Tibial nerve (tissue), 4 donors: ENCODE results near the gene MTFR1L. TPM values are rescaled to one million over a fixed set of nuclear protein-coding genes. Genes with fewer than 3 reads are reported as not detected.
A peak's percentile ranks its signal among the peaks of the same experiment; 100 is the strongest.

ENCODE experiments used
- DNase-seq, 2 donors: peaks; one replicate each; pipeline ENCODE4 v3.0.0-alpha.2; 2019; ENCODE audit warnings: low spot score in 2 of 2
- H3K27ac ChIP-seq, 4 donors: fragments of 200-600 bp; sonication (generic) in 3 of 4; one replicate each; pipeline ENCODE4 v1.5.1; 2017 to 2019; ENCODE audit warnings: mild to moderate bottlenecking in 1 of 4
- H3K27me3 ChIP-seq, 2 donors: fragments of 200-600 bp; sonication (generic) in 1 of 2; one replicate each; pipeline versions ENCODE4 v1.5.1 to v1.6.0; 2017 to 2019
- H3K36me3 ChIP-seq, 3 donors: fragments of 200-600 bp; sonication (generic); one replicate each; pipeline ENCODE4 v1.5.1; 2018 to 2019
- H3K4me1 ChIP-seq, 4 donors: fragments of 200-600 bp; sonication (generic) in 3 of 4; one replicate each; pipeline ENCODE4 v1.5.1; 2017 to 2019
- H3K4me3 ChIP-seq, 4 donors: fragments of 200-600 bp; sonication (generic) in 3 of 4; one replicate each; pipeline ENCODE4 v1.5.1; 2017 to 2019; ENCODE audit warnings: mild to moderate bottlenecking in 1 of 4, moderate library complexity in 1 of 4
- H3K9me3 ChIP-seq, 4 donors: fragments of 200-600 bp; sonication (generic) in 3 of 4; one replicate each; pipeline ENCODE4 v1.5.1; 2017 to 2019
- CTCF ChIP-seq, 5 experiments: fragments of 200-600 bp in 3 of 5; fragments of 450-650 bp in 2 of 5; sonication (generic) in 3 of 5; IDR thresholded peaks; one replicate each; pipeline ENCODE4 v1.5.1; 2016 to 2019; ENCODE audit warnings: antibody characterized with exemption in 5 of 5, mild to moderate bottlenecking in 3 of 5, moderate library complexity in 2 of 5
- EP300 ChIP-seq, 2 donors: sonication (generic); formaldehyde crosslinking; IDR thresholded peaks; one replicate each; pipeline ENCODE4 v1.6.1; 2017; ENCODE audit warnings: antibody characterized with exemption in 2 of 2, mild to moderate bottlenecking in 1 of 2
- POLR2A ChIP-seq, 2 donors: fragments of 450-650 bp; IDR thresholded peaks; one replicate each; pipeline ENCODE4 v1.6.1; 2017; ENCODE audit warnings: antibody characterized with exemption in 2 of 2, mild to moderate bottlenecking in 2 of 2, moderate library complexity in 2 of 2
- WGBS, 2 donors: methylation state at CpG; one replicate each; pipeline ENCODE4 v1.1.5; 2018; 5-methylcytosine and 5-hydroxymethylcytosine counted together
- total RNA-seq, 4 donors: library from RNA; depleted of rRNA; stranded (reverse); fragments of >200 nt; gene quantifications; one replicate each; pipeline ENCODE4 v1.1.0, GENCODE V29; 2016

Gene MTFR1L
- total RNA-seq, 4 donors from 2014 or later: 65.7 to 99.4 (median 77.2) TPM

GRCh38 chr1:25815208-25816111, 4.3 kb upstream of the MTFR1L start:
- H3K4me1 ChIP-seq: peaks cover 0 to 30% (median 16%) of the 10 kb centered on the region in 4 donors
- no peaks in the 10 kb centered on the region for H3K27me3 ChIP-seq
- WGBS, 2 donors: 85 to 89% methylated on average over 24 of the region's 24 CpGs
- no peak for DNase-seq
- TF ChIP-seq POLR2A (IDR thresholded peaks at IDR 0.05): no peak
- TF ChIP-seq EP300 (IDR thresholded peaks at IDR 0.05): no peak
- no peak for TF ChIP-seq CTCF (IDR thresholded peaks at IDR 0.05)
- H3K27ac ChIP-seq: peak overlapping the region in 2 of 4 donors; percentile 33 to 65
- H3K36me3 ChIP-seq: peaks cover 0 to 61% (median 0%) of the 10 kb centered on the region in 3 donors
- no peaks in the 10 kb centered on the region for H3K9me3 ChIP-seq
- H3K4me3 ChIP-seq: no peak overlapping the region

GRCh38 chr1:25816112-25816718, 3.5 kb upstream of the MTFR1L start:
- peaks cover 0 to 56% (median 0%) of the 10 kb centered on the region in 3 donors for H3K36me3 ChIP-seq
- peak overlapping the region in 2 of 4 donors; percentile 33 to 65 for H3K27ac ChIP-seq
- H3K4me1 ChIP-seq: peaks cover 0 to 27% (median 16%) of the 10 kb centered on the region in 4 donors
- H3K27me3 ChIP-seq: no peaks in the 10 kb centered on the region
- no peak overlapping the region for H3K4me3 ChIP-seq
- no peak for DNase-seq
- no peak for TF ChIP-seq EP300 (IDR thresholded peaks at IDR 0.05)
- TF ChIP-seq POLR2A (IDR thresholded peaks at IDR 0.05): no peak
- TF ChIP-seq CTCF (IDR thresholded peaks at IDR 0.05): no peak
- H3K9me3 ChIP-seq: no peaks in the 10 kb centered on the region
- WGBS, 2 donors: 80 to 87% methylated on average over 14 to 15 of the region's 15 CpGs

GRCh38 chr1:25817840-25818501, 1.8 kb upstream of the MTFR1L start:
- H3K36me3 ChIP-seq: peaks cover 0 to 43% (median 0%) of the 10 kb centered on the region in 3 donors
- peak overlapping the region in 3 of 4 donors; percentile 96 to 98 (median 97) for H3K27ac ChIP-seq
- 46 to 55% methylated on average over 7 of the region's 8 CpGs for WGBS, 2 donors
- H3K4me3 ChIP-seq: no peak overlapping the region
- no peaks in the 10 kb centered on the region for H3K27me3 ChIP-seq
- no peaks in the 10 kb centered on the region for H3K9me3 ChIP-seq
- TF ChIP-seq POLR2A (IDR thresholded peaks at IDR 0.05) (no peak), EP300 (IDR thresholded peaks at IDR 0.05) (no peak), CTCF (IDR thresholded peaks at IDR 0.05) (no peak)
- no peak for DNase-seq
- peaks cover 0 to 37% (median 25%) of the 10 kb centered on the region in 4 donors for H3K4me1 ChIP-seq

GRCh38 chr1:25818569-25818968, 1.2 kb upstream of the MTFR1L start:
- H3K4me1 ChIP-seq: peaks cover 0 to 42% (median 25%) of the 10 kb centered on the region in 4 donors
- H3K4me3 ChIP-seq: peak overlapping the region in 3 of 4 donors; percentile 79 to 96 (median 91)
- no peak for DNase-seq
- WGBS, 2 donors: 55 to 57% methylated on average over 6 of the region's 6 CpGs
- peaks cover 0 to 43% (median 0%) of the 10 kb centered on the region in 3 donors for H3K36me3 ChIP-seq
- TF ChIP-seq POLR2A (IDR thresholded peaks at IDR 0.05) (no peak), CTCF (IDR thresholded peaks at IDR 0.05) (no peak), EP300 (IDR thresholded peaks at IDR 0.05) (no peak)
- no peaks in the 10 kb centered on the region for H3K27me3 ChIP-seq
- no peaks in the 10 kb centered on the region for H3K9me3 ChIP-seq
- H3K27ac ChIP-seq: peak overlapping the region; percentile 84 to 98 (median 96)
